Fibroblast of lung (primary cell): ENCODE data around the gene ENPEP. TPM values are rescaled to one million over a fixed set of nuclear protein-coding genes. Genes with fewer than 3 reads are reported as not detected.
"Not testable (repeated sequence)": the region's sequence is repeated elsewhere in the genome, so short reads cannot be mapped to it uniquely, and the experiment has no call there.

ENCODE experiments used
- DNase-seq, 2 donors: peaks; one replicate each; pipeline versions ENCODE4 v3.0.0 to v3.0.0-alpha.2; 2010; ENCODE audit warnings: low read depth in 2 of 2
- H2AFZ ChIP-seq: 2 replicates; pipeline ENCODE4 v1.5.1; 2012; ENCODE audit warnings: low read length, control low read depth, inconsistent platforms
- H3K27ac ChIP-seq: 2 replicates; pipeline ENCODE4 v1.5.1; 2011; ENCODE audit warnings: low read length, control low read depth; ENCODE audit not compliant: insufficient read depth
- H3K27me3 ChIP-seq: 2 replicates; pipeline ENCODE4 v1.5.1; 2011; ENCODE audit warnings: mild to moderate bottlenecking, low read length; ENCODE audit not compliant: control insufficient read depth, insufficient read depth
- H3K36me3 ChIP-seq: 2 replicates; pipeline ENCODE4 v1.5.1; 2011; ENCODE audit warnings: low read length; ENCODE audit not compliant: control insufficient read depth, insufficient read depth
- H3K4me1 ChIP-seq: 2 replicates; pipeline ENCODE4 v1.5.1; 2011; ENCODE audit warnings: low read length; ENCODE audit not compliant: control insufficient read depth, insufficient read depth; ENCODE audit errors: extremely low read depth
- H3K4me2 ChIP-seq: 2 replicates; pipeline ENCODE4 v1.5.1; 2011; ENCODE audit warnings: low read length, control low read depth; ENCODE audit not compliant: insufficient read depth; ENCODE audit errors: extremely low read depth
- H3K4me3 ChIP-seq, 4 experiments: fragments of 200-600 bp in 1 of 4; sonication (generic) in 1 of 4; replicated peaks in 1 of 4; 2 replicates each; pipeline ENCODE4 v1.5.1; 2011 to 2016; ENCODE audit warnings: low read length in 4 of 4, low read depth in 3 of 4, mild to moderate bottlenecking in 3 of 4, control low read depth in 2 of 4, inconsistent platforms in 1 of 4, mixed read lengths in 1 of 4; ENCODE audit not compliant: insufficient read depth in 1 of 4; ENCODE audit errors: control extremely low read depth in 1 of 4
- H3K79me2 ChIP-seq: 2 replicates; pipeline ENCODE4 v1.5.1; 2012; ENCODE audit warnings: mild to moderate bottlenecking, low read length, inconsistent platforms; ENCODE audit not compliant: control insufficient read depth, insufficient read depth
- H3K9ac ChIP-seq: 2 replicates; pipeline ENCODE4 v1.5.1; 2011; ENCODE audit warnings: mild to moderate bottlenecking, low read length, control low read depth; ENCODE audit not compliant: insufficient read depth
- H3K9me3 ChIP-seq: 2 replicates; pipeline ENCODE4 v1.5.1; 2012; ENCODE audit warnings: low read depth, low read length; ENCODE audit not compliant: control insufficient read depth, insufficient read depth
- H4K20me1 ChIP-seq: 2 replicates; pipeline ENCODE4 v1.5.1; 2011; ENCODE audit warnings: low read length; ENCODE audit not compliant: control insufficient read depth, insufficient read depth; ENCODE audit errors: extremely low read depth
- EZH2 ChIP-seq: IDR thresholded peaks from 2 replicates; pipeline ENCODE4 v1.5.1; 2012; ENCODE audit warnings: low read length, control low read depth, mild to moderate bottlenecking; ENCODE audit errors: missing control alignments
- polyA plus RNA-seq, 2 donors: library from polyadenylated mRNA; depleted of rRNA in 1 of 2; stranded (reverse) in 1 of 2; unstranded in 1 of 2; fragments of >200 nt; gene quantifications; 2 replicates each; pipeline ENCODE4 v1.2.1, GENCODE V29; 2011 to 2012; ENCODE audit warnings: missing spikeins in 1 of 2
- total RNA-seq: library from RNA; depleted of rRNA; stranded (reverse); fragments of >200 nt; gene quantifications from 2 replicates; pipeline ENCODE4 v1.2.1, GENCODE V29; 2014
- TF ChIP-seq, protein P1 (sequence below), 2 donors: IDR thresholded peaks in 1 of 2; conservative IDR thresholded peaks in 1 of 2; 1 replicate in 1 of 2; 2 replicates in 1 of 2; pipeline ENCODE4 v1.5.1; 2011 to 2012; ENCODE audit warnings: low read length in 2 of 2, control low read depth in 1 of 2, inconsistent platforms in 1 of 2, low read depth in 1 of 2, mild to moderate bottlenecking in 1 of 2

The ENPEP gene
- total and polyA plus RNA-seq, 2 donors (not counting 1 experiment from before 2014, with no cell fraction given), result 0.28 TPM; not detected in 1

DNA sequence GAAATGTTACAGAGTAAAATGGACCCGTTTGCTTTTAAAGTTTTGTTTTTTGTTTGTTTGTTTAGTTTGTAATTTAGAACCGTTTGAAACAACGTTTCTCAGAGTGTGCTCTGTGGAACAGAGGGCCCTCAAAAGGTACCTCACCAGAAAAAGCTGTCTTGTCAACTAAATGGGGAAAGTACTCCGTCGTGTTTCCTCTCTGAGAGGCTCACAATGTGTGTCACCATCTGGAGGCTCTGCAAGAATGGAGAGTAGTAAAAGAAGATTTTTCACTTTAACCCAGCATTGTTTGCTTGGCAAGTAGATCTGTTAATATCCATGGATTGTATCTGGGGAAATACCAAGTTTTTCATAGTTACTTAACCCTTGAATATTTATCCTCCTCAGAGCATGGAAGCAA, 1.5 kb upstream of the ENPEP start:
- Histone ChIP-seq H3K27me3 (no peaks in the 10 kb centered on the region), H3K4me3 (no peak overlapping the region), H3K27ac (no peak overlapping the region), H3K9me3 (no peaks in the 10 kb centered on the region), H3K79me2 (no peaks in the 10 kb centered on the region), H3K36me3 (no peaks in the 10 kb centered on the region), H3K4me2 (no peak overlapping the region), H4K20me1 (no peaks in the 10 kb centered on the region), H2AFZ (no peak overlapping the region), H3K9ac (no peak overlapping the region), H3K4me1 (no peaks in the 10 kb centered on the region)
- no peak for DNase-seq
- TF ChIP-seq, protein P1, sequence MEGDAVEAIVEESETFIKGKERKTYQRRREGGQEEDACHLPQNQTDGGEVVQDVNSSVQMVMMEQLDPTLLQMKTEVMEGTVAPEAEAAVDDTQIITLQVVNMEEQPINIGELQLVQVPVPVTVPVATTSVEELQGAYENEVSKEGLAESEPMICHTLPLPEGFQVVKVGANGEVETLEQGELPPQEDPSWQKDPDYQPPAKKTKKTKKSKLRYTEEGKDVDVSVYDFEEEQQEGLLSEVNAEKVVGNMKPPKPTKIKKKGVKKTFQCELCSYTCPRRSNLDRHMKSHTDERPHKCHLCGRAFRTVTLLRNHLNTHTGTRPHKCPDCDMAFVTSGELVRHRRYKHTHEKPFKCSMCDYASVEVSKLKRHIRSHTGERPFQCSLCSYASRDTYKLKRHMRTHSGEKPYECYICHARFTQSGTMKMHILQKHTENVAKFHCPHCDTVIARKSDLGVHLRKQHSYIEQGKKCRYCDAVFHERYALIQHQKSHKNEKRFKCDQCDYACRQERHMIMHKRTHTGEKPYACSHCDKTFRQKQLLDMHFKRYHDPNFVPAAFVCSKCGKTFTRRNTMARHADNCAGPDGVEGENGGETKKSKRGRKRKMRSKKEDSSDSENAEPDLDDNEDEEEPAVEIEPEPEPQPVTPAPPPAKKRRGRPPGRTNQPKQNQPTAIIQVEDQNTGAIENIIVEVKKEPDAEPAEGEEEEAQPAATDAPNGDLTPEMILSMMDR (conservative IDR thresholded peaks at IDR 0.05 in 1 of 2, IDR thresholded peaks at IDR 0.05 in 1 of 2; ENCODE audit: low read depth in 1 of 2, low read length in 2 of 2), result no peak
- no peak for TF ChIP-seq EZH2

DNA sequence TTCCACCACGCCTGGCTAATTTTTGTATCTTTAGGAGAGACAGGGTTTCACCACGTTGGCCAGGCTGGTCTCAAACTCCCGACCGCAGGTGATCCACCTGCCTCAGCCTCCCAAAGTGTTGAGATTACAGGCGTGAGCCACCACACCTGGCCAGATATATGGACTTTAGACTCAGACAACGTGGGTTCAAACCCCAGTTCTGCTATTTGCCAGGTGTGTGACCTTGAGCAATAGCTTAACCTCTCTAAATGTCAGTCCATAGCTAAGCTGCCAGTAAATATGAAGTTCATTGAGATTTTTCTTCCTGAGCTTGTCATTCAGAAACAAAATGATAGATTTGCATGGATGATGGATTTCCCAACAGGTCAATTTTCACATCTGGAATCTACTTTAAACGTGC, 875 bp upstream of the ENPEP start:
- not testable (repeated sequence) for H3K36me3 ChIP-seq, H3K9me3 ChIP-seq, H3K4me2 ChIP-seq, H3K4me3 ChIP-seq, H3K4me1 ChIP-seq, H4K20me1 ChIP-seq, H3K9ac ChIP-seq, H3K27ac ChIP-seq, H2AFZ ChIP-seq, DNase-seq, H3K27me3 ChIP-seq, H3K79me2 ChIP-seq

DNA sequence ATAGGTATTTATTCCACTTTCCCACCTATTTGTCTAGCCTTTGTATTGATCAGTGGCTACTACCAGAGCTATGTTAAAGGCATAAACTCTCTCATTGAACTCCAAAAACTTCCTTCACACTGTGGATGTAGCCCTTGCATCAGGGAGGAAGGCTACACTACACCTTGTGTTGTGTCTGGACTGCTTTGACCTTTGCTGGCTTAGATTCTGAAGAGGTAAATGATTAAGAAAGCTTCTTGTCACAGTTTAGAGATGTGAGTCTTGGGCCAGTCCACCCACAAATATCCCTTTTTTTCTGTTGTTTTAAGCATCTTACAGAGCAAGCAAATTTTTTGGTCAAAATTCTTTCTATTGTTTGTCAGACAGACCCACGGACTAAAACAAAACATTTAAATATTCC, 1.9 kb downstream of the ENPEP start:
- Histone ChIP-seq H3K9me3 (no peaks in the 10 kb centered on the region), H3K27me3 (no peaks in the 10 kb centered on the region), H3K27ac (no peak overlapping the region), H3K9ac (no peak overlapping the region), H3K4me3 (no peak overlapping the region), H3K36me3 (no peaks in the 10 kb centered on the region), H3K79me2 (no peaks in the 10 kb centered on the region), H3K4me2 (no peak overlapping the region), H3K4me1 (no peaks in the 10 kb centered on the region), H4K20me1 (no peaks in the 10 kb centered on the region), H2AFZ (no peak overlapping the region)
- no peak for DNase-seq
- TF ChIP-seq, protein P1 (conservative IDR thresholded peaks at IDR 0.05 in 1 of 2, IDR thresholded peaks at IDR 0.05 in 1 of 2; ENCODE audit: low read depth in 1 of 2, low read length in 2 of 2), result no peak
- TF ChIP-seq EZH2, result no peak
